ENCODE data around the gene AIMP1.

- TF ChIP-seq CTCF (tag by site-specific recombination; IDR thresholded peaks at IDR 0.05) (no peak), ZNF529 (tag by site-specific recombination; IDR thresholded peaks at IDR 0.05; ENCODE audit: insufficient replicate concordance) (no peak), ZBTB48 (tag by site-specific recombination; IDR thresholded peaks at IDR 0.05) (no peak), ZNF24 (tag by site-specific recombination; IDR thresholded peaks at IDR 0.05) (no peak), ZNF426 (tag by site-specific recombination; IDR thresholded peaks at IDR 0.05) (no peak), ZNF280D (tag by site-specific recombination; IDR thresholded peaks at IDR 0.05) (no peak), ZNF416 (tag by site-specific recombination; IDR thresholded peaks at IDR 0.05) (no peak), ZNF610 (tag by site-specific recombination; IDR thresholded peaks at IDR 0.05; ENCODE audit: borderline replicate concordance) (no peak), KLF10 (tag by site-specific recombination; IDR thresholded peaks at IDR 0.05) (no peak), KLF8 (tag by site-specific recombination; IDR thresholded peaks at IDR 0.05) (no peak), MYNN (tag by site-specific recombination; IDR thresholded peaks at IDR 0.05; ENCODE audit: borderline replicate concordance) (no peak), HOXA7 (CRISPR knock-in tag; IDR thresholded peaks at IDR 0.05; ENCODE audit: borderline replicate concordance) (no peak)
- TF ChIP-seq, protein P1, sequence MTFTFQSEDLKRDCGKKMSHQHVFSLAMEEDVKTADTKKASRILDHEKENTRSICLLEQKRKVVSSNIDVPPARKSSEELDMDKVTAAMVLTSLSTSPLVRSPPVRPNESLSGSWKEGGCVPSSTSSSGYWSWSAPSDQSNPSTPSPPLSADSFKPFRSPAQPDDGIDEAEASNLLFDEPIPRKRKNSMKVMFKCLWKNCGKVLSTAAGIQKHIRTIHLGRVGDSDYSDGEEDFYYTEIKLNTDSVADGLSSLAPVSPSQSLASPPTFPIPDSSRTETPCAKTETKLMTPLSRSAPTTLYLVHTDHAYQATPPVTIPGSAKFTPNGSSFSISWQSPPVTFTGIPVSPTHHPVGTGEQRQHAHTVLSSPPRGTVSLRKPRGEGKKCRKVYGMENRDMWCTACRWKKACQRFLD (tag by site-specific recombination; IDR thresholded peaks at IDR 0.05): no peak
These were observed 21.6 kb downstream of the AIMP1 start for GRCh38 chr4:106337916-106338315.
